M059J (cell line): Measurements from ENCODE around the gene MACROD1. TPM values are rescaled to one million over a fixed set of nuclear protein-coding genes. Genes with fewer than 3 reads are reported as not detected.
"Not testable (repeated sequence)": the region's sequence is repeated elsewhere in the genome, so short reads cannot be mapped to it uniquely, and the experiment has no call there.

ENCODE experiments used
- DNase-seq: peaks from one replicate; pipeline ENCODE4 v3.0.0-alpha.2; 2012; ENCODE audit warnings: low read depth
- total RNA-seq: library from RNA; depleted of rRNA; stranded (reverse); fragments of >200 nt; shearing (Covaris generic); gene quantifications from 2 replicates; pipeline ENCODE4 v1.2.3, GENCODE V29; 2014

MACROD1 gene
- total RNA-seq, 1 experiment from 2014 or later: 10.3 TPM

DNA sequence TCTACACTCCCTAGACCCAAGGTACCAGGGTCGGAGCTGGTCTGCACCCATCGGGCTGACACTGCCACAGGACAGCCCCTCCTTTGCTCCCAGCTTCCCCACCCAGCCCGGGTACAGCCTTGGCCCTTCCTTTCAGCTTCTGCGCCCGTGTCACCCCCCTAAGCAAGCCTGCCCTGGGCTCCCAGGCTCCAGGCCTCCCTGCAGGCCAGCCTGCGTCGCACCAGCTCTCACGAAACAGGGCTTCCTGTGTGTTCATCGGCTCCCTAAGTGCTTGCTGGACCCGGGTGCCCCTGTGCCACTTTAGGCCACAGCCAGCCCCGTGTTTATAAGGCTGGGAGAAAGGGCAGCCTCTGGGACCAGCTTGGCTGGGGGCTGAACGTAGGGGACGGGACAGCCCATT, 109.1 kb downstream of the MACROD1 start:
- no peak for DNase-seq

GRCh38 chr11:64056213-64056785, 109.6 kb downstream of the MACROD1 start:
- no peak for DNase-seq

- no peak for DNase-seq
These were observed 110.8 kb downstream of the MACROD1 start for GRCh38 chr11:64055077-64055476.

GRCh38 chr11:64053699-64054098, 112.2 kb downstream of the MACROD1 start:
- no peak for DNase-seq

DNA sequence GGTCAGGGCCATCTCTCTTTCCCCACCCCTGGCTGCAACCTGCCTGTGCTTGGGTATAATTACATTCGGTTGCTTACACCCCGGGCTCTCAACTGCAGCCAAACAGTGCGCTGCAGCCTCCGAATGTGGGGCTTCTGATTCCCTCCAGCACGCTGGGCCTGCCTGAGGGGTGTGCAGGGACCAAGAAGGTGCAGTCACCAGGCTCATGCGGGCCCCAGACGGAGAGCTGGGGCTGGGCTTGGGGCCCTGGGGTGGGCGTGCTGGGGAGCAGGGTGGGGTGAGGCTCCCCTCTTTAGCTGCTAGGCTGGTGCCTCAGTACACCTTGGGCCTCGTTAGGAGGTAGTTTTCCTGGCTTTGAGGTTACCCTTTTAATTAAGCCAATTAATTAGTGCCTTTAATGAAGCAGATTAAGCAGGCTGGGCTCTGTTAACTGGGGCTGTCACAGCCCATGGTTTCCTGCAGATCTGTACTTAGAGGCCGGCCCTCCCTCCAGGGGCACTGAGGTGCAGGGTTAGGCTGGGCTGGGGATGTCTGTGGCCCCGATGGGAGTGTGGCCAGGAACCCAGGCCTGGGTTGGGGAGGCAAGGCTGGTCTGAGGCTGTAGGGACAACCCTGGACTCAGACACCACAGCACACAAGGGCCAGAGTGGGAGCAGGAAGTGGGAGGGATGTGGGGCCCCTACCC, 112.8 kb downstream of the MACROD1 start:
- DNase-seq: no peak

GRCh38 chr11:64052436-64052835, 113.5 kb downstream of the MACROD1 start:
- no peak for DNase-seq

GRCh38 chr11:64051297-64051696, 114.6 kb downstream of the MACROD1 start:
- DNase-seq: no peak

GRCh38 chr11:64049509-64049908, 116.4 kb downstream of the MACROD1 start:
- DNase-seq: no peak

DNA sequence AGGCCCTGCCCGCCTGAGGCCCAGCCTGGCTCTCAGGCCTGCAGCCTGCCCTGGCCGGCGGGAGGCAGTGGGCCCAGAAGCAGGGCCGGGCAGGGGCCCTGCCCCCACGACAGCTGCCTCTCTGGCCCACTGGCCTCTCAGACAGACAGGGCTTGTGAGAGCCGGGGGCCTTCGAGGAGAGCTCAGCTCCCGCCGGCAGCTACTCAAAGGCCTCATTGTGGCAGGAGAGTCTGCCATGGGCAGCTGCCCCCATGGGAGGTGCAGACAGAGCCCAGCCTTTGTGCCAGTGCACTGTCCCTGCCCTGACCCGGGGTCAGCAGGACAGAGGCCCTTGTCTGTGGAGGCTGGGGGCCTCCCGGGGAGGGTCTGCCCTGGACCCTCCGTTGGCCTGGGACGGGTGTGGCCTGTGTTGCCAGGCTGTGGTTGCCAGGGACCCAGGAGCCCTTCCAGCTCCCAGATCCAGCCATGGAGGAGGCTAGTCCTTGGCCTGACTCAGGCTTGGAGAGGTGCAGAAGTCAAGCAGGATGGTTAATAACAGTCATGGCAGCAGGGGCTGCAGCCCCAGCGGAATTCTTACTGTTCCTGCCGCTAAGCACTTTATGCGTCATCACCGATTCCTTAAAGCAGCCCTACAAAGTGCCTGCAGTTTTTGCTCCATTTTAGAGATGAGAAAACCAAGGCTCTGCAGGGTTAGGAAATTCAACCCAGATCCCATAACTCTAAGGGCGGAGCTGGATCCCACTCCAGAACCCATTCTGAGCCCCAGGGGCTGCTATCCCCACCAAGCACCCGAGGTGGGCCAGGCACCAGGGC, 117.7 kb downstream of the MACROD1 start:
- DNase-seq: no peak

GRCh38 chr11:64047373-64047772, 118.5 kb downstream of the MACROD1 start:
- not testable (repeated sequence) for DNase-seq

DNA sequence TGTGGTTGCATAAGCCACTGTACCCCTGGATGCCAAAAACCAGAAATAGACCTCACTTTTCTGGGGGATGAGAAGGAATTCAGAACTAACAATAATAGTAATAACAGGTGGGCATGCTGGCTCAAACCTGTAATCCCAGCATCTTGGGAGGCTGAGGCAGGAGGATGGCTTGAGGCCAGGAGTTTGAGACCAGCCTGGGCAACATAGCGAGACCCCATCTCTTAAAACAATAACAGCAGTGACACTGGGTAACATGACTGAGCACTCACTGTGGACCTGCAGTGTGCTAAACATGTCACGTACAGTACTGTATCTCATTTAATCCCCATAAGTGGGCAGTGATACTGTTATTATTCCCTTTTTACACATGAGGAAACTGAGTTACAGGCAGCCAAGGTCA, 120.2 kb downstream of the MACROD1 start:
- no peak for DNase-seq

DNA sequence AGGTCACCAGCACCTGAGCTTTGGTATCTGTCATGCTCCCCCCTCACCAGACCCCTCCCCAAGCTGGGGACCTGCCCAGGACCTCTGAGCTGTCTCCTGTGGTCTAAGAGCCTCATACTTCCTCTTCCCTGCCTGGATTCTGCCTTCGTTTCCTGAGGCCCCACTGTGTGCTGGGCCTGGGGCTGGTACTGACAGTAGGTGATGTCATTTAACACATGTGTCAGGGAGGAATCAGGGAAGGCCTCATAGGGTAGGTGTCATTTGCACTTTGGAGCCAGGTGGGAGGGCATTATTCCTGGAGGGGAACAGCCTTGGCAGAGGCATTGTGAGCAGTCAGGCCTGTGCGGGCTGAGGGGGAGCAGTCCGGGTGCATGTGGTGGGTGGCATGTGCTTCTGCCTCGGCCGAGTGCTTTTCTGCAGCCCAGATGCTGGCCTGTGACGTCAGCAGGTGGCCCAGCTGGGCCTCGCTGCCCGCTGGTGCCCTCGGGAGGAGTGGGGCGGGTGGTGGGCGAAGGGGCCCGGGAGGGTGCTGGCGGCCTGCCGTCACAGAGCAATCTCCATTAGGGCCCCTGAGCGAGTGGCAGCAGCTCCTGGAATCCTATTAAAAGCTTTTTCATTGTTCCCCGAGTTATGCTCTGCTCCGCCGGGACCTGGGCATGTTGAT, 121.1 kb downstream of the MACROD1 start:
- DNase-seq: no peak

GRCh38 chr11:64043545-64043944, 122.4 kb downstream of the MACROD1 start:
- DNase-seq: no peak

DNA sequence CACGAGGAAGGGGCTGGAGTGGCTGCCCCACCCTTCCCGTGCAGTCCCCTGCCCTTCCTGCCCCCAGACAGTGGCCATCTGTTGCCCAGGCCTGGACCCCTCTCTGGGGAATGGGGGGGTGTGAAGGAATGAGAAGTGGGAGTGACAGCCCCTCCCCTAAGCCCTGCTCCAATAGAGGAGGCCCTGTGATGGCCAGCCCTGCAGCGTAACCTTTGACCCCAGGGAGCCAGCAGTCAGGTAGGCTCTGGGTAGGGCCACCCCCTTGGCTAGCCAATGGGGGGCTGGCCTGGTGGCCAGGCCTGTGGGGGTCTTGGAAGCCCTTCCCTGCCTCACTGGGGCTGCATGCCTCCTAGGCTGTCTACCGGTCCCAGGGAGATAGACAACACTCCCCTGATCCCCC, 123.6 kb downstream of the MACROD1 start:
- no peak for DNase-seq

GRCh38 chr11:64041846-64042245, 124.1 kb downstream of the MACROD1 start:
- DNase-seq: no peak

DNA sequence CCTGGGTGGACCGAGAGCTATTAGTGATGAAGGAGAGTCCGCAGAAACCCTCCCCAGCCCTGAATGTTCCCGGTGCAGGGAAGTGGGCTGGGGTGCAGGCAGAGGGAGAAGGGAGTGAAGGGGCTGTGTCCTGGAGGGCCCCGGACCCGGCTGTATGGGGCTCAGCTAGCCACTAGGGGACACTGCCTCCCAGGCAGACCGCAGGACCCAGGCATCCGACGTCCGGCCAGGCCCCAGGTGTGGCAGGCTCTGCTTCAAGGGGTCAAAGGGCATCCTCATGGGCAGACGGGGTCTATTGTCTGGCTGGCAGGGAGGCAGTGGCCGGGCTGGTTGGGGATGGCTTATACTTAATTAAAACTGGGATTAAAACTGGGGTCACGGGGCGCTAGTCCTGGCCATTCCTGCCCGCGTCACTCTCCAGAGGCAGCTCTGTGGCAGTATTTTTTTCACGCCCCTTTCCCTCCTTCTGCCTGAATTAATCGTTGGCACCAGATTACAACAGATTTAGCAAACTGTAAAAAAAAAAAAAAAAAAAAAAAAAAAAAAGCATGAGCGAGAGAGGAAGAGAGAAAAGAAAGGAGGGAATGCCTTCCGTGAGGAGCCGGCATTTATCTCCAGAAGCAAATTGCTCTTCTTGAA, 125.1 kb downstream of the MACROD1 start:
- no peak for DNase-seq

DNA sequence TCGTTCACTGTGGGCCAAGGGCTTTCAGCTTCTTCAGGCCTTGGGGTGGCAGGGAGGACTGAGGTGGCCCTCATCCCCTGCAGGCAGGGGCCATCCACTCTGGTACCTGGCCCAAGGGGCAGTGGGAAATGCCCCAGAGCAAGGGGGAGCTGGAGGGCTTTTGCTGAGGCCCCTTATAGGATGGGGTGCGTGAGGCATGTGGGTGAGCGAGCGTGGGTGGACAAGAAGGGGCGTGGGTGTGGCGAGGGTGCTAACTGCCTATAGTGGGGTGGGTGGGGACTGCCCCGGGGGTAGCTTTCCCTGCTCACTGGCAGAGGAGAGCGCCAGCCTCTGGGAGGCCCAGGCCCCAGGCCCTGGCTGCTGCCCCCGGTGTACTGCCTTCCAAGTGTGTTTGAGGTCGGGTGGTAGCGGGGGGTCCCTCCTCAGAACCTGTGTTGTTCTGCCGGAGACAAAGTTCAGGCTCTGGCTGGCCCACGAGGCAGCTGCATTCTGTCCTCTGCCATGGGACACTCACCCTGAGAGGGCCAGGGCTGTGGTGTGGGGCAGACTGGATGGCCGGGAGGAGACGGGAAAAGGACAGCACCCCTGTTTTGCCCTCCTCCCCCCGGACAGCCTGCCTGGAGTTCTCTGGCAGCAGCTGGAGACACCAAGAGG, 126.8 kb downstream of the MACROD1 start:
- DNase-seq: no peak

- DNase-seq: no peak
These were observed 127.4 kb downstream of the MACROD1 start for GRCh38 chr11:64038500-64038899.

DNA sequence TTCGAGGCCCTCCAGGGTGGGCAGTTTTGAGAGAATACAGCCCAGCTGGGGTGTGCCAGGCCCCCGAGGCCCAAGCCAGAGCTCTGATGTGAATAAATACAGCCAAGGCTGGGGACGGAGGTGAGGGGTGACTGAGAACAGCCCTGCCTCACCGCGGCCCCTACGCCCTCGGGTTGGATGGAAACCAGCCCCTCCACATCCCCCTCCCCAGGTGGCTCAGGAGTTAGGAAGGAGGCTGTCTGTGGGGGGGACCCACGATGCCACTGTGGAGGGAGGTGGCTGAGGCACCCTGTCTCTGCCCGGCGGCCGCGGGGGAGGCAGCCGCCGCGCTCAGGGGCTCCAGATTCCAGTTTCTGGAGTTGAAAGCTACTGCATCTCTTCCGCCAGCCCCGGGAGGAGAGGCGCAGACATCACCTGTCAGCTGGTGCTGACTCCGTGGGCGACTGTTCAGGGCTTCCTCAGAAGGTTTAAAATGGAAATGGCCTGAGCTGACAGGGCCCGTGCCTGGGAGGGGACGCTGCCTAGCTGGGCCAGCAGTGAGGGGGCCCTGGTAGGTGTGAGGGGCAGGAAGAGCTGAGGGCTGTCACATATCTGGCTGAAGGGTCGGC, 128.8 kb downstream of the MACROD1 start:
- DNase-seq: no peak

DNA sequence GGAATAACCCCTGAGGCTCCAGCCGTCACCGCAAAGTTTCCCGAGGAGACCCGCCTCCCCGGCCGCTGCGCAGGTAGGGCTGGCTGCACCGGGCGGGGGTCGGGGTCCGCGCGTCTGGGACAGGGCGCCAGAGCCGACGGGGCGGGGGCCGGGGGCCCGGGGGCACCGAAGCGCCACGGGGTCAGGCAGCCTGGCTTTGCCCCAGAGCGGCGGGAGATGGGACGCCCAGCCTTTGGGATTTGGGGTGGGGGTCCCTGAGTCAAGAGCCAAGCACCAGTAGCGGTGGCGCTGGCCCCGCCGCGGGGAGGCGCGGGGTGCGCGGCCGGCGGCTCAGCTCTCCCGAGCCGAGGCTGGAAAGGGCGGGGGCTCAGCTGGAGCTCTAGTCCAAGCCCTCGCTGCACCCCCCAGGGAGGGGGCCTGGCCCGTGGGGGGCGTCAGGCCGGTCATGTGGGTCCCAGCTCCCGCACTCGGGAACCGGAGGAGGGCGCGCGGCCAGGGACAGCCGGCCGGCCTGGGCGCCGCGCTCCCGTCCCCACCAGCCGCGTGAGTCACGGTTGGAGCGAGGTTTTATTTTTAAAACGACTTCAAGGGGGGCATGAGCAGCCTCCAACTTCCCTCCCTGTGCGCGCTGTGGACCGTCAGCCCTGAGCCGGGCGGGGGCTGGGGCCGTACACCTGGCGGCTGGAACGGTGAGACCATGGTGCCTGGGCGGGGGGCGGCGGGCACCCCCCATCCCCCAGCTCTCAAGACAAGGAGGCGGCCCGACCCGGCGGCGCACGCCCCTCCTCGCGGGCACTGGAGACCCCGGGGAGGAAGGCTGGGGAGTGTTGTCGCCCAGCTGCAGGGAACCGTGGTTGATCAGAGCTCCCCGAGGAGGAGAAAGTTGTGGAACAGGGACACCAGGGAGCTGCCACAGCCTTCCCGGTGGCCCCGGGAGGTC, 129.6 kb downstream of the MACROD1 start:
- peak; percentile 57 for DNase-seq
